SK-N-SH (cell line): ENCODE measurements around the gene FRMD4B. TPM values are rescaled to one million over a fixed set of nuclear protein-coding genes. Genes with fewer than 3 reads are reported as not detected.

Experiments used
- CTCF ChIA-PET: fragments of 300-600, 350-600 bp; formaldehyde crosslinking; extraction: SDS; loops from one replicate; lab custom pipeline; 2021; lab: Yijun Ruan, JAX
- POLR2A ChIA-PET: fragments of 350-600 bp; sonication (Branson Sonifier 250); formaldehyde crosslinking; extraction: SDS; loops from one replicate; lab custom pipeline; 2020; ENCODE audit warnings: antibody characterized with exemption, inconsistent platforms; lab: Yijun Ruan, JAX
- DNase-seq: peaks from one replicate; pipeline ENCODE4 v3.0.0; 2012
- H2AFZ ChIP-seq: fragments of 200-600 bp; sonication (generic); 2 replicates; pipeline ENCODE4 v1.8.1; 2016; ENCODE audit warnings: antibody characterized with exemption, mild to moderate bottlenecking, low read depth
- H3F3A ChIP-seq: fragments of 200-600 bp; sonication (generic); replicated peaks from 2 replicates; pipeline ENCODE3; 2016; ENCODE audit warnings: antibody characterized with exemption, mild to moderate bottlenecking; ENCODE audit not compliant: insufficient read depth
- H3K27ac ChIP-seq, 2 experiments: fragments of 200-500 bp in 1 of 2; fragments of 200-600 bp in 1 of 2; sonication (Bioruptor generic) in 1 of 2; sonication (generic), shearing (Covaris generic) in 1 of 2; 2 replicates each; pipeline versions ENCODE4 v1.5.1 to v1.6.1; 2014 to 2016; ENCODE audit warnings: low read depth in 2 of 2, inconsistent platforms in 1 of 2, low read length in 1 of 2, mild to moderate bottlenecking in 1 of 2, mixed read lengths in 1 of 2
- H3K27me3 ChIP-seq: fragments of 200-600 bp; sonication (generic), shearing (Covaris generic); 2 replicates; pipeline ENCODE4 v1.6.1; 2016; ENCODE audit warnings: mixed run types; ENCODE audit not compliant: insufficient read depth
- H3K36me3 ChIP-seq, 2 experiments: fragments of 200-500 bp in 1 of 2; fragments of 200-600 bp in 1 of 2; sonication (Bioruptor generic) in 1 of 2; sonication (generic) in 1 of 2; replicated peaks in 1 of 2; 2 replicates each; pipeline versions ENCODE3 to v1.5.1; 2014 to 2016; ENCODE audit warnings: low read length in 1 of 2, mild to moderate bottlenecking in 1 of 2; ENCODE audit not compliant: insufficient read depth in 2 of 2, control insufficient read depth in 1 of 2
- H3K4me1 ChIP-seq, 2 experiments: fragments of 200-500 bp in 1 of 2; fragments of 200-600 bp in 1 of 2; sonication (Bioruptor generic) in 1 of 2; sonication (generic), shearing (Covaris generic) in 1 of 2; 2 replicates each; pipeline versions ENCODE4 v1.5.1 to v1.6.1; 2014 to 2016; ENCODE audit warnings: low read depth in 1 of 2, low read length in 1 of 2, mixed run types in 1 of 2; ENCODE audit not compliant: insufficient read depth in 2 of 2, control insufficient read depth in 1 of 2
- H3K4me2 ChIP-seq: fragments of 200-600 bp; sonication (generic), shearing (Covaris generic); 2 replicates; pipeline ENCODE4 v1.6.1; 2017; ENCODE audit warnings: mixed run types
- H3K4me3 ChIP-seq, 2 experiments: fragments of 200-500 bp in 1 of 2; fragments of 200-600 bp in 1 of 2; sonication (Bioruptor generic) in 1 of 2; sonication (generic), shearing (Covaris generic) in 1 of 2; 2 replicates each; pipeline versions ENCODE4 v1.5.1 to v1.8.1; 2014 to 2016; ENCODE audit warnings: low read depth in 2 of 2, inconsistent platforms in 1 of 2, low read length in 1 of 2, mild to moderate bottlenecking in 1 of 2, mixed read lengths in 1 of 2, moderate library complexity in 1 of 2
- H3K79me2 ChIP-seq: fragments of 200-600 bp; sonication (generic); 2 replicates; pipeline ENCODE4 v1.8.1; 2017; ENCODE audit warnings: mild to moderate bottlenecking; ENCODE audit not compliant: insufficient read depth
- H3K9ac ChIP-seq: fragments of 200-600 bp; sonication (generic); 2 replicates; pipeline ENCODE4 v1.6.1; 2017; ENCODE audit warnings: mixed run types
- H3K9me2 ChIP-seq: fragments of 200-600 bp; sonication (generic); 2 replicates; pipeline ENCODE4 v1.6.1; 2017; ENCODE audit warnings: mixed run types
- H3K9me3 ChIP-seq: fragments of 200-600 bp; sonication (generic); 2 replicates; pipeline ENCODE4 v1.6.1; 2017; ENCODE audit warnings: mixed run types, mild to moderate bottlenecking, moderate library complexity
- H4K20me1 ChIP-seq: fragments of 200-600 bp; sonication (generic); 2 replicates; pipeline ENCODE4 v1.6.1; 2017; ENCODE audit warnings: mild to moderate bottlenecking, mixed run types; ENCODE audit not compliant: insufficient read depth
- CHD2 ChIP-seq: fragments of 150-350 bp; IDR thresholded peaks from 2 replicates; pipeline ENCODE4 v1.6.1; 2018; ENCODE audit warnings: low read length; ENCODE audit not compliant: partially characterized antibody
- EZH2phosphoT487 ChIP-seq: fragments of 200-600 bp; sonication (generic); IDR thresholded peaks from 2 replicates; pipeline ENCODE4 v1.6.1; 2017; ENCODE audit warnings: low read depth, mixed run types, mild to moderate bottlenecking, antibody characterized with exemption, moderate library complexity, borderline replicate concordance
- FOSL2 ChIP-seq: IDR thresholded peaks from 2 replicates; pipeline ENCODE4 v1.4.0; 2012; ENCODE audit warnings: low read depth, mild to moderate bottlenecking, moderate library complexity, borderline replicate concordance
- FOXJ3 ChIP-seq: sonication (generic); formaldehyde crosslinking; IDR thresholded peaks from 2 replicates; pipeline ENCODE4 v1.5.1; 2020; ENCODE audit warnings: mild to moderate bottlenecking, missing genetic modification reagents
- MEF2A ChIP-seq: IDR thresholded peaks from 2 replicates; pipeline ENCODE4 v1.4.0; 2012; ENCODE audit warnings: low read depth, borderline replicate concordance
- MXI1 ChIP-seq: IDR thresholded peaks from 2 replicates; pipeline ENCODE4 v1.6.1; 2012; ENCODE audit warnings: mild to moderate bottlenecking, low read depth, low read length, improper control_type of control experiment
- NFIC ChIP-seq: IDR thresholded peaks from 2 replicates; pipeline ENCODE4 v1.4.0; 2012; ENCODE audit warnings: borderline replicate concordance
- RAD21 ChIP-seq: IDR thresholded peaks from 2 replicates; pipeline ENCODE4 v1.6.1; 2012; ENCODE audit warnings: mild to moderate bottlenecking, low read length
- RCOR1 ChIP-seq: fragments of 150-350 bp; IDR thresholded peaks from 2 replicates; pipeline ENCODE4 v1.6.1; 2017; ENCODE audit warnings: antibody characterized with exemption, low read length
- RXRA ChIP-seq: IDR thresholded peaks from 2 replicates; pipeline ENCODE4 v1.4.0; 2012; ENCODE audit warnings: low read depth, mild to moderate bottlenecking, borderline replicate concordance
- SIN3A ChIP-seq: IDR thresholded peaks from 2 replicates; pipeline ENCODE4 v1.6.1; 2012; ENCODE audit warnings: low read depth, mild to moderate bottlenecking, low read length, moderate library complexity, borderline replicate concordance
- SMC3 ChIP-seq: IDR thresholded peaks from 2 replicates; pipeline ENCODE4 v1.6.1; 2012; ENCODE audit warnings: low read depth, low read length, improper control_type of control experiment
- TAF1 ChIP-seq: IDR thresholded peaks from 2 replicates; pipeline ENCODE4 v1.6.1; 2012; ENCODE audit warnings: low read depth, mild to moderate bottlenecking, low read length, moderate library complexity, borderline replicate concordance
- YY1 ChIP-seq: IDR thresholded peaks from 2 replicates; pipeline ENCODE4 v1.4.0; 2012; ENCODE audit warnings: low read depth, mild to moderate bottlenecking
- WGBS: methylation state at CpG from one replicate; pipeline ENCODE4 v1.1.6; 2017; ENCODE audit warnings: low lambda C conversion rate; 5-methylcytosine and 5-hydroxymethylcytosine counted together
- polyA plus RNA-seq, 3 experiments: library from polyadenylated mRNA; depleted of rRNA; stranded (reverse); fragments of >200 nt; gene quantifications; 2 replicates each; pipeline ENCODE4 v1.2.3, GENCODE V29; 2012
- TF ChIP-seq, protein P1 (sequence below): fragments of 200-600 bp; sonication (generic); IDR thresholded peaks from 2 replicates; pipeline ENCODE4 v1.6.1; 2017; ENCODE audit warnings: antibody characterized with exemption, mild to moderate bottlenecking, moderate library complexity
- TF ChIP-seq, protein P2 (sequence below): IDR thresholded peaks from 2 replicates; pipeline ENCODE4 v1.4.0; 2012; ENCODE audit warnings: low read depth
- TF ChIP-seq, protein P3 (sequence below): fragments of 150-350 bp; IDR thresholded peaks from 2 replicates; pipeline ENCODE4 v1.6.1; 2017; ENCODE audit warnings: antibody characterized with exemption, low read length, low read depth, borderline replicate concordance
- TF ChIP-seq, protein P4 (sequence below): IDR thresholded peaks from 2 replicates; pipeline ENCODE4; 2012
- TF ChIP-seq, protein P5 (sequence below): IDR thresholded peaks from 2 replicates; pipeline ENCODE4 v1.4.0; 2012; ENCODE audit warnings: low read depth, borderline replicate concordance
- TF ChIP-seq, protein P6 (sequence below): IDR thresholded peaks from 2 replicates; pipeline ENCODE4 v1.4.0; 2012; ENCODE audit warnings: low read depth, borderline replicate concordance

Gene FRMD4B
- polyA plus RNA-seq, 1 of the 3 experiments (the other 2 are of a cell fraction): 0.53 TPM

DNA sequence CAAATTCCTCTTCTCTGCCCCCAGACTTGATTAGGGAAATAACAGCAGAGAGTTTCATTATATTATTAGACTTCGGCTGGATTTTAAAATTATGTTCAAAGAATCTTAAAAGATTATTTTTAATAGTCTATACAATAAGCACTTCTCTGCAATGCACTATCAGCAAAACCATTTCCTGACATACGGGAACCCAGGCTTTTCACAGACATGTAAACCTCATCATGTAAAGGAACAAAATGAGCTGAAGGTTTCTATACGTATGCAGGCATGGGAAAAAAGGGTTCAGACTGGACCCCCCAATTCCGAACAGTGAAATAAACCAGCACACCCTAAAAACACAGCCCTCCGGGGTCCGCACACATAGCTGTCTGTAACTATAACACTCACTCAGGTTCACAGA lies 185.9 kb downstream of the FRMD4B start:
- no peaks in the 10 kb centered on the region for H3K9me3 ChIP-seq
- CTCF ChIA-PET: interaction anchor here (0.9 kb wide), 1 partner anchor 210 kb away, joined by 3 read pairs; no protein-coding TSS in a partner anchor
- no peak overlapping the region for H3K9ac ChIP-seq
- no peaks in the 10 kb centered on the region for H4K20me1 ChIP-seq
- DNase-seq: no peak
- WGBS: 69% methylated on average over 6 of the region's 6 CpGs
- no peaks in the 10 kb centered on the region for H3K9me2 ChIP-seq
- H3K36me3 ChIP-seq: peaks cover 0 to 7% of the 10 kb centered on the region in 2 experiments
- H3K4me3 ChIP-seq: no peak overlapping the region
- H3F3A ChIP-seq: peaks cover 6% of the 10 kb centered on the region
- no peaks in the 10 kb centered on the region for H3K4me1 ChIP-seq
- no peak overlapping the region for H3K4me2 ChIP-seq
- H2AFZ ChIP-seq: no peak overlapping the region
- POLR2A ChIA-PET: no interaction called here
- no peak overlapping the region for H3K27ac ChIP-seq
- TF ChIP-seq, protein P1, sequence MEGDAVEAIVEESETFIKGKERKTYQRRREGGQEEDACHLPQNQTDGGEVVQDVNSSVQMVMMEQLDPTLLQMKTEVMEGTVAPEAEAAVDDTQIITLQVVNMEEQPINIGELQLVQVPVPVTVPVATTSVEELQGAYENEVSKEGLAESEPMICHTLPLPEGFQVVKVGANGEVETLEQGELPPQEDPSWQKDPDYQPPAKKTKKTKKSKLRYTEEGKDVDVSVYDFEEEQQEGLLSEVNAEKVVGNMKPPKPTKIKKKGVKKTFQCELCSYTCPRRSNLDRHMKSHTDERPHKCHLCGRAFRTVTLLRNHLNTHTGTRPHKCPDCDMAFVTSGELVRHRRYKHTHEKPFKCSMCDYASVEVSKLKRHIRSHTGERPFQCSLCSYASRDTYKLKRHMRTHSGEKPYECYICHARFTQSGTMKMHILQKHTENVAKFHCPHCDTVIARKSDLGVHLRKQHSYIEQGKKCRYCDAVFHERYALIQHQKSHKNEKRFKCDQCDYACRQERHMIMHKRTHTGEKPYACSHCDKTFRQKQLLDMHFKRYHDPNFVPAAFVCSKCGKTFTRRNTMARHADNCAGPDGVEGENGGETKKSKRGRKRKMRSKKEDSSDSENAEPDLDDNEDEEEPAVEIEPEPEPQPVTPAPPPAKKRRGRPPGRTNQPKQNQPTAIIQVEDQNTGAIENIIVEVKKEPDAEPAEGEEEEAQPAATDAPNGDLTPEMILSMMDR: no peak
- no peak for TF ChIP-seq TAF1
- TF ChIP-seq RAD21: no peak
- TF ChIP-seq, protein P2, sequence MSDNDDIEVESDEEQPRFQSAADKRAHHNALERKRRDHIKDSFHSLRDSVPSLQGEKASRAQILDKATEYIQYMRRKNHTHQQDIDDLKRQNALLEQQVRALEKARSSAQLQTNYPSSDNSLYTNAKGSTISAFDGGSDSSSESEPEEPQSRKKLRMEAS: no peak
- no peak for TF ChIP-seq FOSL2
- no peak for TF ChIP-seq RXRA
- TF ChIP-seq SIN3A: no peak
- TF ChIP-seq CHD2: no peak
- no peak for TF ChIP-seq NFIC
- TF ChIP-seq EZH2phosphoT487: no peak
- TF ChIP-seq FOXJ3 (CRISPR knock-in tag): no peak
- H3K79me2 ChIP-seq: no peaks in the 10 kb centered on the region
- H3K27me3 ChIP-seq: no peaks in the 10 kb centered on the region

DNA sequence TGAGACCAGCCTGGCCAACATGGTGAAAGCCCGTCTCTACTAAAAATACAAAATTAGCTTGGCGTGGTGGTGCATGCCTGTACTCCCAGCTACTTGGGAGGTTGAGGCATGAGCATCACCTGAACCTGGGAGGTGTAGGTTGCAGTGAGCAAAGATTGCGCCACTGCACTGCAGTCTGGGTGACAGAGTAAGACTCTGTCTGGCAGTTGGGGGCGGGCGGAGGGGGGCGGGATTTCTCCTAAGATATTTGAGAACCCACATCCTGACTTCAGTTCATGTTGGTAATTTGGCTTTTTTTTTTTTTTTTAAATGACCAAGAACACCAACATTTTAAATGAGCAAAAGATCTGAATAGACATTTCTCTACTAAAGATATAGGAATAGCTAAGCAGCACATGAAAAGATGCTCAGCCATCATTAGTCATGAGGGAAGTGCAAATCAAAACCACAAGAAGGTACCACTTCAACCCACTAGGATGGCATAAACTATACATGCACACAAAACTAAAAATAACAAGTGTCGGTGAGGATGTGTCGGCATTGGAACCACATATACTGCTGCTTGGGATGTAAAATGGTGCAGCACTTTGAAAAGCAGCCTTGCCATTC lies 187.9 kb downstream of the FRMD4B start:
- 96% methylated on average over 6 of the region's 8 CpGs for WGBS
- H3K9me2 ChIP-seq: no peaks in the 10 kb centered on the region
- H3K27me3 ChIP-seq: no peaks in the 10 kb centered on the region
- H3K4me3 ChIP-seq: no peak overlapping the region
- H3F3A ChIP-seq: peaks cover 3% of the 10 kb centered on the region
- no peak overlapping the region for H3K4me2 ChIP-seq
- H3K9ac ChIP-seq: no peak overlapping the region
- ChIA-PET POLR2A (no interaction called here), CTCF (no interaction called here)
- H4K20me1 ChIP-seq: no peaks in the 10 kb centered on the region
- TF ChIP-seq MEF2A (no peak), SMC3 (no peak), YY1 (no peak), RAD21 (no peak), RCOR1 (no peak), MXI1 (no peak)
- TF ChIP-seq, protein P3, sequence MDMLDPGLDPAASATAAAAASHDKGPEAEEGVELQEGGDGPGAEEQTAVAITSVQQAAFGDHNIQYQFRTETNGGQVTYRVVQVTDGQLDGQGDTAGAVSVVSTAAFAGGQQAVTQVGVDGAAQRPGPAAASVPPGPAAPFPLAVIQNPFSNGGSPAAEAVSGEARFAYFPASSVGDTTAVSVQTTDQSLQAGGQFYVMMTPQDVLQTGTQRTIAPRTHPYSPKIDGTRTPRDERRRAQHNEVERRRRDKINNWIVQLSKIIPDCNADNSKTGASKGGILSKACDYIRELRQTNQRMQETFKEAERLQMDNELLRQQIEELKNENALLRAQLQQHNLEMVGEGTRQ: no peak
- TF ChIP-seq, protein P4, sequence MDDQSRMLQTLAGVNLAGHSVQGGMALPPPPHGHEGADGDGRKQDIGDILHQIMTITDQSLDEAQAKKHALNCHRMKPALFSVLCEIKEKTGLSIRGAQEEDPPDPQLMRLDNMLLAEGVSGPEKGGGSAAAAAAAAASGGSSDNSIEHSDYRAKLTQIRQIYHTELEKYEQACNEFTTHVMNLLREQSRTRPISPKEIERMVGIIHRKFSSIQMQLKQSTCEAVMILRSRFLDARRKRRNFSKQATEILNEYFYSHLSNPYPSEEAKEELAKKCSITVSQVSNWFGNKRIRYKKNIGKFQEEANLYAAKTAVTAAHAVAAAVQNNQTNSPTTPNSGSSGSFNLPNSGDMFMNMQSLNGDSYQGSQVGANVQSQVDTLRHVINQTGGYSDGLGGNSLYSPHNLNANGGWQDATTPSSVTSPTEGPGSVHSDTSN: no peak
- TF ChIP-seq, protein P5, sequence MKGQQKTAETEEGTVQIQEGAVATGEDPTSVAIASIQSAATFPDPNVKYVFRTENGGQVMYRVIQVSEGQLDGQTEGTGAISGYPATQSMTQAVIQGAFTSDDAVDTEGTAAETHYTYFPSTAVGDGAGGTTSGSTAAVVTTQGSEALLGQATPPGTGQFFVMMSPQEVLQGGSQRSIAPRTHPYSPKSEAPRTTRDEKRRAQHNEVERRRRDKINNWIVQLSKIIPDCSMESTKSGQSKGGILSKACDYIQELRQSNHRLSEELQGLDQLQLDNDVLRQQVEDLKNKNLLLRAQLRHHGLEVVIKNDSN: no peak
- TF ChIP-seq, protein P6, sequence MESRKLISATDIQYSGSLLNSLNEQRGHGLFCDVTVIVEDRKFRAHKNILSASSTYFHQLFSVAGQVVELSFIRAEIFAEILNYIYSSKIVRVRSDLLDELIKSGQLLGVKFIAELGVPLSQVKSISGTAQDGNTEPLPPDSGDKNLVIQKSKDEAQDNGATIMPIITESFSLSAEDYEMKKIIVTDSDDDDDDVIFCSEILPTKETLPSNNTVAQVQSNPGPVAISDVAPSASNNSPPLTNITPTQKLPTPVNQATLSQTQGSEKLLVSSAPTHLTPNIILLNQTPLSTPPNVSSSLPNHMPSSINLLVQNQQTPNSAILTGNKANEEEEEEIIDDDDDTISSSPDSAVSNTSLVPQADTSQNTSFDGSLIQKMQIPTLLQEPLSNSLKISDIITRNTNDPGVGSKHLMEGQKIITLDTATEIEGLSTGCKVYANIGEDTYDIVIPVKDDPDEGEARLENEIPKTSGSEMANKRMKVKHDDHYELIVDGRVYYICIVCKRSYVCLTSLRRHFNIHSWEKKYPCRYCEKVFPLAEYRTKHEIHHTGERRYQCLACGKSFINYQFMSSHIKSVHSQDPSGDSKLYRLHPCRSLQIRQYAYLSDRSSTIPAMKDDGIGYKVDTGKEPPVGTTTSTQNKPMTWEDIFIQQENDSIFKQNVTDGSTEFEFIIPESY: no peak
- TF ChIP-seq, all 33 proteins: peak for 0
- Histone ChIP-seq H3K27ac (no peak overlapping the region), H3K9me3 (no peaks in the 10 kb centered on the region), H3K79me2 (no peaks in the 10 kb centered on the region), H2AFZ (no peak overlapping the region), H3K4me1 (no peaks in the 10 kb centered on the region), H3K36me3 (peaks cover 0 to 15% of the 10 kb centered on the region in 2 experiments)
- DNase-seq: no peak
